T-helper 2 cell treated with Interferon-gamma antibody and Interleukin-4, amounts not matched to agents 5 μg/mL and 100 μg/mL, for 36 hours (primary cell): ENCODE measurements around the gene ODF2.
A peak's percentile ranks its signal among the peaks of the same experiment; 100 is the strongest.
"Not testable (repeated sequence)": the region's sequence is repeated elsewhere in the genome, so short reads cannot be mapped to it uniquely, and the experiment has no call there.

Experiments used
- DNase-seq: peaks from one replicate; pipeline ENCODE4 v3.0.0; 2021; ENCODE audit warnings: low spot score
- H3K27ac Mint-ChIP-seq: one replicate; pipeline ENCODE4 v1.8.0; 2021; ENCODE audit warnings: mild to moderate bottlenecking, mixed read lengths
- H3K27me3 Mint-ChIP-seq: one replicate; pipeline ENCODE4 v1.8.0; 2021; ENCODE audit warnings: low read depth, mixed read lengths
- H3K36me3 Mint-ChIP-seq: one replicate; pipeline ENCODE4 v1.8.0; 2021; ENCODE audit warnings: low read depth, mixed read lengths
- H3K4me1 Mint-ChIP-seq: one replicate; pipeline ENCODE4 v1.8.0; 2021; ENCODE audit warnings: low read depth, mixed read lengths
- H3K4me3 Mint-ChIP-seq: one replicate; pipeline ENCODE4 v1.8.0; 2022; ENCODE audit warnings: mild to moderate bottlenecking, moderate library complexity, mixed read lengths
- H3K9me3 Mint-ChIP-seq: one replicate; pipeline ENCODE4 v1.8.0; 2021; ENCODE audit warnings: mixed read lengths

The ODF2 gene

DNA sequence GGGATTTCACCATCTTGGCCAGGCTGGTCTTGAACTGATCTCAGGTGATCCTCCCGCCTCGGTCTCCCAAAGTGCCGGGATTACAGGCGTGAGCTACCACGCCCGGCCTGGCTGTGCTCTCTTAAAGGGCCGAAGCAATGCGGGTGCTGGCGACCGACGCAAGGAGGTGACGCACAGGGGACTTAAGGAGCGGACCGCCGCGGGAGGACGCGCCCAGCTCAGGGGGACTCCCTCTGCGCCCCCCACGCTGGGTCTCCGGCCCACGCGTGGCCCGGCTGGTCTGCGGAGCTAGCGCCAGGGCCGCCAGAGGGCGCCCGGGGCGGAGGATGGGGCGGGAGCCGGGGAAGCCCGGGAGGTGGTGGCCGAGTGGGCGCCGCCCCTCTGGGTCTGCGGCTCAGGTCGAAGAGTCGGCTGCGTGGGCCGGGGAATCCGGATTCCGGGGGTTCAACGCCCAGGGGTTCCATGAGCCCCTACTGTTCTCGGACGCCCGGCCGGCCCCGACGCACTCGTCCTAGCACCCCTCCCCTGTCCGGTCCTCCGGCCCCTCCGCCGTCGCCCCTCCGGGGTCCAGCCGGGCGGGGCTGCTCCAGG lies 35.7 kb upstream of the ODF2 start:
- no peaks in the 10 kb centered on the region for H3K36me3 Mint-ChIP-seq
- peak; percentile 80 for DNase-seq
- peak overlapping the region; percentile 77 for H3K4me3 Mint-ChIP-seq
- peaks cover 38% of the 10 kb centered on the region for H3K27me3 Mint-ChIP-seq
- no peaks in the 10 kb centered on the region for H3K9me3 Mint-ChIP-seq
- H3K27ac Mint-ChIP-seq: peak overlapping the region; percentile 36
- H3K4me1 Mint-ChIP-seq: peaks cover 9% of the 10 kb centered on the region

DNA sequence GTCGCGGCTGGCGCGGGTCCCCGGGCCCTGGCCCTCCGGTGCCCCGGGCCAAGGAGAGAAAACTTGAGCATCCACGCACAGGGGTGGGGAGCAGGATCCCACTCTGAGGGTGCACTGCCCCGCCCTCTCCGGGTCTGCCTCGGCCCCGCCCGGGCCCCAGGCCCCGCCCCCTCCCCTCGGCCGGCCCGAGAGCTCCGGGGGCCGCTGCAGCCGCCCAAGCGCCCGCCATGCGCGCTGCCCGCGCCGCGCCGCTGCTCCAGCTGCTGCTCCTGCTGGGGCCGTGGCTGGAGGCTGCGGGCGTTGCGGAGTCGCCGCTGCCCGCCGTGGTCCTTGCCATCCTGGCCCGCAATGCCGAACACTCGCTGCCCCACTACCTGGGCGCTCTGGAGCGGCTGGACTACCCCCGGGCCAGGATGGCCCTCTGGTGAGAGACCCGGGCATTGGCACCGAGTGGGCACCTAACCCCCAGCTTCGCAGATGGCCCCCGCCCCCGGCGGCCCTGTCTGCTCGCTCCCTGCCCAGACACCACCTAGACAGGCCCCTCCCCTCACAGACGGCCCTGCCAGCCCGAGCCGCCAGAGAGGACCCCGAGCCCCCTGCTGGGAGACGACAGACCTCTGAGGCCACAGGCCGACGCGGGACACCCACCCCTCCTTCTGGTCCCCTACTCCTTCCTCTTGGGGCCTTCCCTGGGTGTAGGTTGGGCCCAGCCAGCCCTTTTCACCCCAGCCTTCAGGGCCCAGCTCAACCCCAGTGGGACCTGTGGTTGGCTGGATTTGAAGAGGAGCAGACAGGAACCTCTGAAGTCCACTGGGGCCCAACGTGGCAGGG lies 34.9 kb upstream of the ODF2 start, which contains the start of gene CERCAM:
Gene CERCAM (plus strand): TSS at position 207 of the 831 bp plus-strand sequence. CDS start 21 bp downstream, at position 228.
- Mint-ChIP-seq H3K9me3 (no peaks in the 10 kb centered on the region), H3K27me3 (peaks cover 32% of the 10 kb centered on the region), H3K4me3 (peak within 1 kb of the TSS; percentile 77), H3K36me3 (no peaks in the 10 kb centered on the region), H3K27ac (peak within 1 kb of the TSS; percentile 36), H3K4me1 (peaks cover 9% of the 10 kb centered on the region)
- peak; percentile 42 for DNase-seq

DNA sequence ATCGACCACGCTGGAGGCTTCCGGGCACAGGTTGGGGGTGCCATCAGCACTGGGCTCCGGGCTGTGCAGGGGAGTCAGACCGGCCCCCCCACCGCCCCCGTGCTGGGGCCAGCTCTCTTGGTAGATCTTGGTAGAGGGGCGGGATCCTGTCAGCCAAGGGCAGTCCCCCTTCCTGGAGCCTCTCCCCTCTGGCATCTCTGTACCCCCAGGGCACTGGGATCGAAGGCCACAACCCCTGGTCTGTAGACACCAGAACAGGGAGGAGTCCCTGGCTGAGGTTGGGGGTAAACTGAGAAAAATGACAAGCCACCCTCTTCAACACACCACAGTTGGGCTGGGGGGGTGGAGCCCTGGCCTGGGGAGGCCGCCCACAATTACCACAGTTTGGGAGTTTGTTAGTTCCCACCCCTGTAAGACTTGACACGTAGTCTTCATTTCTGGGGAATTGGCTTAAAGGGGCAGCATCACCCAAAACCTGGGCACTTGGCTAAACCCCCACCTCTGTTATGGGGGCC lies 34.3 kb upstream of the ODF2 start:
- Mint-ChIP-seq H3K4me3 (peak overlapping the region; percentile 66), H3K27ac (no peak overlapping the region), H3K36me3 (no peaks in the 10 kb centered on the region), H3K9me3 (no peaks in the 10 kb centered on the region), H3K4me1 (peaks cover 4% of the 10 kb centered on the region), H3K27me3 (peaks cover 25% of the 10 kb centered on the region)
- peak; percentile 26 for DNase-seq

DNA sequence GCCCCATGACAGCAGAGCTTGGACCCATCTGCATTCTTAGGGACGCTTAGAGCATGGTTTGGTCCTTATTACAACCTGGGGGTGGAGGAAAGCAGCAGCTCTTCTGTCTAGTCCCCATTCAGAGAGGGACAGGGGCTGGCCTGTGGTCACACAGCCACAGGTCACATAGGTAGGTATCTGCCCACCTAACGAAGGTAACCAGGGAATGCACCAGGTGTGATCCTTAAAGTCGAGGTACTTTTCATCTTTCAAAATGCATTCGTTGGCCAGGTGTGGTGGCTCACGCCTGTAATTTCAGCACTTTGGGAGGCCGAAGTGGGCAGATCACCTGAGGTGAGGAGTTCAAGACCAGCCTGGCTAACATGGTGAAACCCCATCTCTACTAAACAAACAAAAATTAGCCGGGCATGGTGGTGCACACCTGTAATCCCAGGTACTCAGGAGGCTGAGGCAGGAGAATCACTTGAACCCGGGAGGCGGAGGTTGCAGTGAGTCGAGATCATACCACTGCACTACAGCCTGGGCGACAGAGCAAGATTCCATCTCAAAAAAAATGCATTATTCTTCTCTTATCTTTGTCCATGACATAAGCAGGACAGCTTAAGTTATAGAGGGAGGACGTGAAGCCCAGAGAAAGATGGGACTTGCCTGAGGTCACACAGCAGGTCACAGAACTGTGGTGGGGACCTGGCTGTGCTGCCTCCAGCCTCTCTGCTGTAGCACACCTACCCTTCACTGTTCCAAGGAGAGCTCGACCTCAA lies 33.6 kb upstream of the ODF2 start:
- H3K4me3 Mint-ChIP-seq: peak overlapping the region; percentile 66
- DNase-seq, H3K36me3 Mint-ChIP-seq, H3K4me1 Mint-ChIP-seq, H3K27ac Mint-ChIP-seq, H3K9me3 Mint-ChIP-seq: not testable (repeated sequence)
- peaks cover 23% of the 10 kb centered on the region for H3K27me3 Mint-ChIP-seq

DNA sequence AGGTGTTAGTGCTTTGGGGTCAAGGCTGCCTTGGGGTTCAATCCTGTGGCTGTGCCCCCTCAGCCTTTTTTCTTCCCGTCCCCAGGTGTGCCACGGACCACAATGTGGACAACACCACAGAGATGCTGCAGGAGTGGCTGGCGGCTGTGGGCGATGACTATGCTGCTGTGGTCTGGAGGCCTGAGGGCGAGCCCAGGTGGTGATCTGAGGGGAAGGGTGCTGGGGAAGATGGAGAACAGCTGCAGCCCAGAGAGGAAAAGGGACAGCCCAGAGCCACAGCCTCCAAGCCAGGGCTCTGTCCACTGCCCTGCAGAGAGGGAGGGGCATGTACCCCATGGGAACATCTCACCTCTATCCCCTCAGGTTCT lies 33.0 kb upstream of the ODF2 start:
- Mint-ChIP-seq H3K9me3 (no peaks in the 10 kb centered on the region), H3K36me3 (no peaks in the 10 kb centered on the region), H3K4me3 (no peak overlapping the region), H3K4me1 (peaks cover 3% of the 10 kb centered on the region), H3K27ac (no peak overlapping the region), H3K27me3 (peaks cover 20% of the 10 kb centered on the region)
- DNase-seq: no peak

DNA sequence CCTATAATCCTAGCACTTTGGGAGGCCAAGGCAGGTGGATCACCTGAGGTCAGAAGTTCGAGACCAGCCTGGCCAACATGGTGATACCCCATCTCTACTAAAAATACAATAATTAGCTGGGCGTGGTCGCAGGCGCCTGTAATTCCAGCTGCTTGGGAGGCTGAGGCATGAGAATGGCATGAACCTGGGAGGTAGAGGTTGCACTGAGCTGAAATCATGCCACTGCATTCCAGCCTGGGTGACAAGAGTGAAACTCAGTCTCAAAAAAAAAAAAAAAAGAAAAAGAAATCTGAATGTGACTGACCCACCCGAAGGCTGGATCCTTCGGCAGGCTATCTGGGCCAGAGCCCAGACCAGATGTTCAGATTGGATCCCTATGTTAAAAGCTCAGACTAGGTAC lies 32.5 kb upstream of the ODF2 start:
- not testable (repeated sequence) for DNase-seq, H3K9me3 Mint-ChIP-seq, H3K4me3 Mint-ChIP-seq, H3K27ac Mint-ChIP-seq, H3K36me3 Mint-ChIP-seq, H3K4me1 Mint-ChIP-seq
- H3K27me3 Mint-ChIP-seq: peaks cover 20% of the 10 kb centered on the region

DNA sequence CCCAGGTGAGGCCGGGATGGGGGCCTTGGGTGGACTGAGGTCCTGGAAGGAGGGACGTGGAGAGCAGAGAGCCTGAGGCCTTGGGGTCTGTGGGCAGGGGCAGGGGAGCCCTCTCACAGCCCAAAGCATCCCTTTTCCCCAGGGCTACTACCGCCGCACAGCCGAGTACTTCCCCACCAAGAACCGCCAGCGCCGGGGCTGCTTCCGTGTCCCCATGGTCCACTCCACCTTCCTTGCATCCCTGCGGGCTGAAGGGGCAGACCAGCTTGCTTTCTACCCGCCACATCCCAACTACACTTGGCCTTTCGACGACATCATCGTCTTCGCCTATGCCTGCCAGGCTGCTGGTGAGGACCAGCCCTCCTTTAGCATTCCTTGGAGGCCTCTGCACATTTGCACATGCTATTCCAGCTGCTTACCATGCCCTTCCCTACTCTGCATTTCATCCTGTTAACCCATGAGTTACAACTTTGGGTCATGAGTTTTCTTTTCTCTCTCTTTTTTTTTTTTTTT lies 31.5 kb upstream of the ODF2 start:
- Mint-ChIP-seq H3K27me3 (peaks cover 12% of the 10 kb centered on the region), H3K9me3 (no peaks in the 10 kb centered on the region), H3K4me3 (no peak overlapping the region), H3K27ac (no peak overlapping the region), H3K36me3 (no peaks in the 10 kb centered on the region), H3K4me1 (peaks cover 3% of the 10 kb centered on the region)
- DNase-seq: no peak

DNA sequence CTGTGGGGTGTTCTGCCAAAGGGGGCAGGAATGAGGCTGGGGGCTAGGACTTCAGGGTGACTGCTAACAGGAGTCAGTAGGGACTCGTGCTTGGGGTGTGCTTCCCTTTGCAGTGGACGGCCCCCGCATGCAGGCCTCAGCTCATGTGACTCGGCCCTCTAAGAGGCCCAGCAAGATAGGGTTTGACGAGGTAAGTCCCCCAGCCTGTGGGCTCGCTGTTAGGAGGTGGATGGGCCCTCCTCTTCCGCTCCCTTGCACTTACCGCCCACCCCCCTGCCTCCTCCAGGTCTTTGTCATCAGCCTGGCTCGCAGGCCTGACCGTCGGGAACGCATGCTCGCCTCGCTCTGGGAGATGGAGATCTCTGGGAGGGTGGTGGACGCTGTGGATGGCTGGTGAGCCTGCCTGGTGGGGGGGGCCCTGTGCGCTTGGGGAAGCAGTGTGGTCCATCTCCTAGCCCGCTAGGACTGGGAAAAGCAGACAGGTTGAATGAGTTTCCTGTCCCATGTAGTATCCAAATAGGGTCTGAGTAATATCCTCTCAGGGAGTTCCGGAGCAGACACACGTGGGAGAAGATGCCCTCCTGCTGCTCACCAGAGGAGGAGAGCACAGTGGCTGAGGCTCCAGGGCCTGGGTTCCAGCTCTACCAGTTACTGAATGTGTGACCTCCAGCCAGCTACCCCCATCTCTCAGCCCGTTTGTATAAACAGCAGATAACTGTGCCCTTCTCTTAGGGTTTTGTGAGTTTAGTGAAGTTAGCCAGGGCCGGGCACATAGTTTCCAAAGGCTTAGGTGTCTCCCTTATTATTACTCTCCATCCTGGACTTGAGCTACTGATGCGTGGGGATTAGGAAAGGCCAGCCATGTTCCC lies 26.9 kb upstream of the ODF2 start:
- Mint-ChIP-seq H3K36me3 (no peaks in the 10 kb centered on the region), H3K27ac (no peak overlapping the region), H3K4me3 (no peak overlapping the region), H3K9me3 (no peaks in the 10 kb centered on the region), H3K27me3 (no peaks in the 10 kb centered on the region), H3K4me1 (no peaks in the 10 kb centered on the region)
- no peak for DNase-seq

DNA sequence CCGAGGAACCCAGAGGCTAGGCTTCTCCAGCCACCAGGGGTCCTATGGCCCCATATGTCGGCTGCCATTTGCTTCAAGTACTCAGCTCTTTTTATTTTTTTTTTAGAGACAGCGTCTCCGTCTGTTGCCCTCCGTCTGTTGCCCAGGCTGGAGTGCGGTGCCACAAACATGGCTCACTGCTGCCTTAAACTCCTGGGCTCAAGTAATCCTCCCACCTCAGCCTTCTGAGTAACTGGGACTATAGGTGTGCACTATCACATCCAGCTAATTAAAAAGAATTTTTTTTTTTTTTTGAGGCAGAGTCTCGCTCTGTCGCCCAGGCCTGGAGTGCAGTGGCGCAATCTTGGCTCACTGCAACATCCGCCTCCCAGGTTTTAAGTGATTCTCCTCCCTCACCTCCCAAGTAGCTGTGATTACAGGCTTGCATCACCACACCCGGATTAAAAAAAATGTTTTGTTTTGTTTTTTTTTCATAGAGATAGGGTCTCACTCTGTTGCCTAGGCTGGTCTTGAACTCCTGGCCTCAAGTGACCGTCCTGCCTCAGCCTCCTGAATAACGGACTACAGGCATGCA lies 26.2 kb upstream of the ODF2 start:
- no peaks in the 10 kb centered on the region for H3K4me1 Mint-ChIP-seq

DNA sequence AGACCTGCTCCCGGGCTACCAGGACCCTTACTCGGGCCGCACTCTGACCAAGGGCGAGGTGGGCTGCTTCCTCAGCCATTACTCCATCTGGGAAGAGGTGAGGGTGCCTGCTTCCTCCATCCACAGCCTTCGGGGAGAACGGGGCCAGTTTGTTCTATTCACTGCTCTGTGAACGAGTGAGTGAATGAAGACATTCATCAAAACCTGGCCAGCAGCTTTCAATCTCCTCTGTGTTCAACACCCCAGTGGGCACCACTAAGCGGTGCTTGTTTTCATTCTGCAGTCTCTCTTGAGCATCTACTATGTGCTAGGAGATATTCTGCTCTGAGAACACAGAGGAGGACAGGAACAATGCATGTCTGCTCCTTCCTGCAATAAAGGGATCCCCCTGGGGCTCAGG lies 24.6 kb upstream of the ODF2 start:
- H3K27ac Mint-ChIP-seq: peak overlapping the region; percentile 31
- H3K36me3 Mint-ChIP-seq: no peaks in the 10 kb centered on the region
- no peaks in the 10 kb centered on the region for H3K9me3 Mint-ChIP-seq
- no peak for DNase-seq
- H3K4me3 Mint-ChIP-seq: no peak overlapping the region
- no peaks in the 10 kb centered on the region for H3K4me1 Mint-ChIP-seq
- H3K27me3 Mint-ChIP-seq: no peaks in the 10 kb centered on the region

More for the DNA sequence above, 26.2 kb upstream of the ODF2 start:
- Mint-ChIP-seq H3K9me3 (no peaks in the 10 kb centered on the region), H3K36me3 (no peaks in the 10 kb centered on the region), H3K4me3 (no peak overlapping the region), H3K27me3 (no peaks in the 10 kb centered on the region), H3K27ac (no peak overlapping the region)
- DNase-seq: no peak

DNA sequence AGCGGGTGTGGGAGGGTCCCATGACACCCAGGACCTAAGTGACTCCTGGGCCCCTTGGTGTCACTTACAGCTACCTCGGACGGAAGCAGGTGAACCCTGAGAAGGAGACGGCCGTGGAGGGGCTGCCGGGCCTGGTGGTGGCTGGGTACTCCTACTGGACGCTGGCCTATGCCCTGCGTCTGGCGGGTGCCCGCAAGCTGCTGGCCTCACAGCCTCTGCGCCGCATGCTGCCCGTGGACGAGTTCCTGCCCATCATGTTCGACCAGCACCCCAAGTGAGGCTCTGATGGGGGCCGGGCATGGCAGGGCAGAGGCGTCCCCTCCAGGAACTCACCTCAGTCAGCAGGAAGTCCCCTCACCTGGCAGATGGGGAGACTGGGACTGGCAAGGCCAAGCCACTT lies 21.5 kb upstream of the ODF2 start:
- Mint-ChIP-seq H3K27me3 (no peaks in the 10 kb centered on the region), H3K36me3 (no peaks in the 10 kb centered on the region), H3K4me1 (peaks cover 4% of the 10 kb centered on the region), H3K4me3 (no peak overlapping the region), H3K27ac (no peak overlapping the region), H3K9me3 (no peaks in the 10 kb centered on the region)
- DNase-seq: no peak

DNA sequence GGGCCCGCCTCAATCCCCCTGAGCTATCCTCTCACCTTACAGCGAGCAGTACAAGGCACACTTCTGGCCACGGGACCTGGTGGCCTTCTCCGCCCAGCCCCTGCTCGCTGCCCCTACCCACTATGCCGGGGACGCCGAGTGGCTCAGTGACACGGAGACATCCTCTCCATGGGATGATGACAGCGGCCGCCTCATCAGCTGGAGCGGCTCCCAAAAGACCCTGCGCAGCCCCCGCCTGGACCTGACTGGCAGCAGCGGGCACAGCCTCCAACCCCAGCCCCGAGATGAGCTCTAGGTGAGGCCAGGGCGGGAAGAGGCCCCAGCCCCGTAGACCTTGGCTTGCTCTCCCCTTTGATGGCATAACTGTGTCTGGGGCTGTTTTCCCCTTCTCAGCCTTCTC lies 20.2 kb upstream of the ODF2 start:
- Mint-ChIP-seq H3K27me3 (no peaks in the 10 kb centered on the region), H3K36me3 (no peaks in the 10 kb centered on the region), H3K4me3 (no peak overlapping the region), H3K27ac (no peak overlapping the region), H3K4me1 (peaks cover 4% of the 10 kb centered on the region), H3K9me3 (no peaks in the 10 kb centered on the region)
- no peak for DNase-seq
